HL-60/S4 treated with phorbol 12-myristate 13-acetate at 8.2 ng/mL for 4 days and 3 days (cell line): ENCODE measurements around the gene ZBTB3.
"Not testable (repeated sequence)": the region's sequence is repeated elsewhere in the genome, so short reads cannot be mapped to it uniquely, and the experiment has no call there.

Experiments used
- in situ Hi-C: fragments of 300-500 bp; cut with MboI; formaldehyde crosslinking; loops from 2 replicates; pipeline ENCODE4 v1.15.0; 2022; ENCODE audit warnings: low sequenced_read_pairs

Gene ZBTB3

GRCh38 chr11:62753736-62754603 is at the start of gene ZBTB3:
TSS of gene ZBTB3 (minus strand) at chr11:62754160. CDS start at chr11:62753664, 496 bp downstream.
- in situ Hi-C loops, result no loop called here

- in situ Hi-C loops, result no loop called here
Observed at GRCh38 chr11:62801071-62801470, 47.1 kb upstream of the ZBTB3 start.

GRCh38 chr11:62799486-62799885 is 45.5 kb upstream of the ZBTB3 start:
- in situ Hi-C loops, result no loop called here

- in situ Hi-C loops, result no loop called here
Observed at GRCh38 chr11:62796281-62796680, 42.3 kb upstream of the ZBTB3 start.

GRCh38 chr11:62794201-62794775 is 40.3 kb upstream of the ZBTB3 start:
- in situ Hi-C loops, result no loop called here

GRCh38 chr11:62792202-62792575 is 38.2 kb upstream of the ZBTB3 start:
- in situ Hi-C loops, result no loop called here

GRCh38 chr11:62791501-62792201 is 37.7 kb upstream of the ZBTB3 start, which contains the start of gene TMEM223:
TSS of gene TMEM223 (minus strand) at chr11:62792006. CDS start at chr11:62791994, 12 bp downstream.
- in situ Hi-C loops, result no loop called here

GRCh38 chr11:62789576-62789975 is 35.6 kb upstream of the ZBTB3 start:
- in situ Hi-C loops, result no loop called here

- in situ Hi-C loops, result no loop called here
Observed at GRCh38 chr11:62788991-62789390, 35.0 kb upstream of the ZBTB3 start.

GRCh38 chr11:62787005-62787759 is 33.2 kb upstream of the ZBTB3 start, which contains the start of gene TMEM179B:
TSS of gene TMEM179B (plus strand) at chr11:62787402. CDS start at chr11:62787432, 30 bp downstream.
- in situ Hi-C loops, result no loop called here

- in situ Hi-C loops, result no loop called here
Observed at GRCh38 chr11:62786318-62787004, 32.5 kb upstream of the ZBTB3 start.

GRCh38 chr11:62782753-62783152 is 28.8 kb upstream of the ZBTB3 start:
- in situ Hi-C loops, result no loop called here

GRCh38 chr11:62778441-62778840 is 24.5 kb upstream of the ZBTB3 start:
- in situ Hi-C loops, result no loop called here

- in situ Hi-C loops, result no loop called here
Observed at GRCh38 chr11:62777389-62777788, 23.4 kb upstream of the ZBTB3 start.

GRCh38 chr11:62775646-62776045 is 21.7 kb upstream of the ZBTB3 start:
- in situ Hi-C loops, result no loop called here

- in situ Hi-C loops, result no loop called here
Observed at GRCh38 chr11:62774407-62774806, 20.4 kb upstream of the ZBTB3 start.

GRCh38 chr11:62771144-62772021 is 17.4 kb upstream of the ZBTB3 start, which contains the start of gene TAF6L:
TSS of gene TAF6L (plus strand) at chr11:62771396. CDS start at chr11:62775784, 4,388 bp downstream.
- in situ Hi-C loops, result no loop called here

- in situ Hi-C loops, result no loop called here
Observed at GRCh38 chr11:62770778-62771143, 16.8 kb upstream of the ZBTB3 start.

- in situ Hi-C loops, result not testable (repeated sequence)
Observed at GRCh38 chr11:62760867-62761227, 6.9 kb upstream of the ZBTB3 start.
